Amygdala (tissue), 56 donors: ENCODE results near the gene BAG3.
"Not testable (repeated sequence)": the region's sequence is repeated elsewhere in the genome, so short reads cannot be mapped to it uniquely, and the experiment has no call there.

Experiments
- DNase-seq, 56 donors: peaks; one replicate each; lab custom pipeline; 2025; lab: John Stamatoyannopoulos, UW

BAG3 gene

GRCh38 chr10:119687192-119688032 lies 36.2 kb downstream of the BAG3 start:
- DNase-seq: peak in 4 of 56 donors; percentile 34 to 65 (median 42)

DNA sequence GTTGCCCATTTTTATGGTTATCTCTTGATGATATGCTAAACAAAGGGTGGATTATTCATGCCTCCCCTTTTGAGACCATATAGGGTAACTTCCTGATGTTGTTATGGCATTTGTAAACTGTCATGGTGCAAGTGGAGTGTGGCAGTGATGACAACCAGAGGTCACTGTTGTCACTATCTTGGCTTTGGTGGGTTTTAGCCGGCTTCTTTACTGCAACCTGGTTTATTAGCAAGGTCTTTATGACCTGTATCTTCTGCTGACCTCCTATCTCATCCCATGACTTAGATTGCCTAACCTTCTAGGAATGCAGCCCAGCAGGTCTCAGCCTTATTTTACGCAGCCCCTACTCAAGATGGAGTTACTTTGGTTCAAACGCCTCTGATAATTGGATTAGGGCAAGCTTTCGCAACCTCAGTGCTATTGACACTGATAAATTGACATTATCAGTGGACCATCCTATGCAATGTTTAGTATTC lies 36.9 kb downstream of the BAG3 start:
- DNase-seq: no peak

GRCh38 chr10:119689016-119689580 lies 37.9 kb downstream of the BAG3 start:
- DNase-seq: no peak

DNA sequence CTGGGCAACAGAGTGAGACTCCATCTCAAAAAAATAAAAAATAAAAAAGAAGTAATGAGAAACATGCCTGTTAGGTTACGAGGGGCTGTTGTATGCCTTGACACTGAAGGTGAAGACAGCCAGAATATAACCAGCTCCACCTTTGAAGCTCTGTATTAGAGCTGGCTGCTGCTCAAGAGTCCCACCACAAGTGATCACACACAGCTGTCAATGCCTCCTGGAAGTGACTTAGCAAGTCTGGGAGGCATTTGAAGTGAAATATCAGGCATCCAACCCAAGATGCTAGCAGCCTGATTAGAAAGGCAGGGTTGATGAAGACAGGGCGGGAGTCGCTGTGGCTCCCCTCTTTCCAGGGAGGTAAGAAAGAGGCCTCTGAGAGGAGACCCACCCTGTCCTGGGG lies 40.5 kb downstream of the BAG3 start:
- DNase-seq: no peak

- DNase-seq: peak in 28 of 56 donors; percentile 9 to 70 (median 28)
Measured at GRCh38 chr10:119693262-119693957, 42.2 kb downstream of the BAG3 start.

- DNase-seq: no peak
Measured at GRCh38 chr10:119694608-119695007, 43.4 kb downstream of the BAG3 start.

GRCh38 chr10:119700321-119700954 lies 49.3 kb downstream of the BAG3 start:
- DNase-seq: no peak

- peak in 2 of 56 donors; percentile 9 to 48 for DNase-seq
Measured at GRCh38 chr10:119701861-119702260, 50.7 kb downstream of the BAG3 start.

DNA sequence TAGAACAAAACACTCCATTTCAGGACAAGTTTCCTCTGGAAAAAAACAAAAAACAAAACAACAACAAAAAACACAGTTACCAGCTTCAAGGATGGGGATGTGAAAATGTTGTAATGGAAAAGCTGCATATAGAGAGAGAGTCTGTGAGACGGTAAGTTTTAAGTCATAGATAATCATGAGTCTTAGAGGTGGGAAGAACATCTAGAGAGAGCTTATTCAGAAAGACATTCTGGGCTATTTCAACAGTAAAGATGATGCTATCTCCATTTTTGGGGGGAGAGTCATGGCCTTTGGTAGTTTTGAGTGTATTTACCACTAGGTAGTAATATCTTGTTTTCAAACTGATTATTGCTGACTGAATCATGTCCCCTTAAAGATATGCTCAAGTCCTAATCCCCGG lies 51.4 kb downstream of the BAG3 start:
- no peak for DNase-seq

GRCh38 chr10:119703903-119704508 lies 52.8 kb downstream of the BAG3 start:
- no peak for DNase-seq

- DNase-seq: no peak
Measured at GRCh38 chr10:119705434-119705831, 54.3 kb downstream of the BAG3 start.

- DNase-seq: no peak
Measured at GRCh38 chr10:119706521-119707278, 55.5 kb downstream of the BAG3 start.

DNA sequence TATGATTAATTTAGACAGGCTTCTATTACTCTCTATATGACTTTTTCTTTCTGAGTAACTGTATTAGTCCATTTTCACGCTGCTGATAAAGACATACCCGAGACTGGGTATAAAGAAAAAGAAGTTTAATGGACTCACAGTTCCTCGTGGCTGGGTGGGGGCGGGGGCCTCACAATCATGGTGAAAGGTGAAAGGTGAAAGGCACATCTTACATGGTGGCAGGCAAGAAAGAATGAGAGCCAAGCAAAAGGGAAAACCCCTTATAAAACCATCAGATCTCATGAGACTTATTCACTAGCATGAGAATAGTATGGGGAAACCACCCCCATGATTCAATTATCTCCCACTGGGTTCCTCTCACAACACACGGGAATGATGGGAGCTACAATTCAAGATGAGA lies 56.2 kb downstream of the BAG3 start:
- DNase-seq: not testable (repeated sequence)

DNA sequence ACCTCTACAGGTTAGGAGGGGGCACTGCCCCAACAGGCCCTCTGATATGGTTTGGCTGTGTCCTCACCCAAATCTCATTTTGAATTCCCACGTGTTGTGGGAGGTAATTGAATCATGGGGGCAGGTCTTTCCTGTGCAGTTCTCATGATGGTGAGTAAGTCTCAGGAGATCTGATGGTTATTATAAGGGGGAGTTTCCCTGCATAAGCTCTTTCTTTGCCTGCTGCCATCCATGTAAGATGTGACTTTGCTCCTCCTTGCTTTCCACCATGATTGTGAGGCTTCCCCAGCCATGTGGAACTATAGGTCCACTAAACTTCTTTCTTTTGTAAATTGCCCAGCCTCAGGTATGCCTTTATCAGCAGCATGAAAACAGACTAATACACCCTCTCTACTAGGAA lies 59.8 kb downstream of the BAG3 start:
- DNase-seq: not testable (repeated sequence)

DNA sequence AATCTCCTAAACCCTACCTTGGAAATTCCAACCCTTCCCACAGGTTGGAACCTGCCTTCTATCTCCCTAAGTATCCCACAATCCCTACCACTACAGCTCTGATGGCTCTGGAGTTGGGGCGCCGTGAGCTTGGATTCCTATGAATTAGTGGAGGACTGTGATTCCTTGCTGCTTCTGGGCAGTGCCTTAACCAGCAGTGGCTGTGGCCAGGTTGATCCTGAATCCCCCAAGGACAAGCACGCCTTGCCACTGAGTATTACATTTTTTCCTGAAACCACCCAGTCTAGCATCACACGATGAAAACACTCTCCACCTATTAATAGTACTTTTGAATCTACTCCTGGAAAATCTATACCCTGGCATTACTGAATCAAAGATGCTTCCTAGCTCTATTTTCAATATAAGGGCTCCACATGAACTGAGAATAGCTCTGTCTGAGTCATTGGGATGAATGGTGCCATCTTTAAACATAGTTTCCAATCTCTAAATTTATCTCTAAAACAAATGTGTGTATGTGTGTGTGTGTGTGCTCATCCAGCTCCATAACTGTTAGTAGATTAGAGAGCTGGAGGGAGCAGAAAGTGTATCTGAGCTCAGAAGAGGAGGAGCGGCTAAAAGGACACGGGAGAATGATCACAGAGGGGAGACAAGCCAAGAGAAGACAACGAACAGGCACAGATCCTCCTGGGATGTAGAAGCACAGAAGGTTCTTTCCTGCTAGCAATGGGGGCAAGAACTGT lies 62.7 kb downstream of the BAG3 start:
- DNase-seq: no peak

DNA sequence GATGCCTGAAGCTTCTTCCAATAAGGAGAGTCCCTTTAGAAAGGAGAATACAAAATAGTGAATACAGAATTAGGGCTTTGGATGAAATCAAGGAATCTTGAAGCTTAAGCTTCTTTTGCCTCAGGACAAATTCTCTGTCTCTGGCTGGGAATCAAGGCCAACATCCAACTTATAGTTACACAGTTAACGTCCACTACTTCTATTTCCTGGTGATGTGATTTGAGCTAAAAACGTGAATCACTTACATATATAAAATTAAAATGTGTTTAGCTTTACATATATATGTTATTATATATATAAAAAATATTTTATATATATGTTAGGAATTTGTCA lies 63.3 kb downstream of the BAG3 start:
- DNase-seq: no peak

- no peak for DNase-seq
Measured at GRCh38 chr10:119715628-119716505, 64.7 kb downstream of the BAG3 start.

GRCh38 chr10:119723161-119723560 lies 72.0 kb downstream of the BAG3 start:
- no peak for DNase-seq
